ENCODE data around the gene SH3GL3.

GRCh38 chr15:83446417-83446816 lies 724 bp upstream of the SH3GL3 start:
- TF ChIP-seq, protein P1, sequence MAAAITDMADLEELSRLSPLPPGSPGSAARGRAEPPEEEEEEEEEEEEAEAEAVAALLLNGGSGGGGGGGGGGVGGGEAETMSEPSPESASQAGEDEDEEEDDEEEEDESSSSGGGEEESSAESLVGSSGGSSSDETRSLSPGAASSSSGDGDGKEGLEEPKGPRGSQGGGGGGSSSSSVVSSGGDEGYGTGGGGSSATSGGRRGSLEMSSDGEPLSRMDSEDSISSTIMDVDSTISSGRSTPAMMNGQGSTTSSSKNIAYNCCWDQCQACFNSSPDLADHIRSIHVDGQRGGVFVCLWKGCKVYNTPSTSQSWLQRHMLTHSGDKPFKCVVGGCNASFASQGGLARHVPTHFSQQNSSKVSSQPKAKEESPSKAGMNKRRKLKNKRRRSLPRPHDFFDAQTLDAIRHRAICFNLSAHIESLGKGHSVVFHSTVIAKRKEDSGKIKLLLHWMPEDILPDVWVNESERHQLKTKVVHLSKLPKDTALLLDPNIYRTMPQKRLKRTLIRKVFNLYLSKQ (tag by site-specific recombination; IDR thresholded peaks at IDR 0.05; ENCODE audit: borderline replicate concordance), result no peak
- TF ChIP-seq, protein P2, sequence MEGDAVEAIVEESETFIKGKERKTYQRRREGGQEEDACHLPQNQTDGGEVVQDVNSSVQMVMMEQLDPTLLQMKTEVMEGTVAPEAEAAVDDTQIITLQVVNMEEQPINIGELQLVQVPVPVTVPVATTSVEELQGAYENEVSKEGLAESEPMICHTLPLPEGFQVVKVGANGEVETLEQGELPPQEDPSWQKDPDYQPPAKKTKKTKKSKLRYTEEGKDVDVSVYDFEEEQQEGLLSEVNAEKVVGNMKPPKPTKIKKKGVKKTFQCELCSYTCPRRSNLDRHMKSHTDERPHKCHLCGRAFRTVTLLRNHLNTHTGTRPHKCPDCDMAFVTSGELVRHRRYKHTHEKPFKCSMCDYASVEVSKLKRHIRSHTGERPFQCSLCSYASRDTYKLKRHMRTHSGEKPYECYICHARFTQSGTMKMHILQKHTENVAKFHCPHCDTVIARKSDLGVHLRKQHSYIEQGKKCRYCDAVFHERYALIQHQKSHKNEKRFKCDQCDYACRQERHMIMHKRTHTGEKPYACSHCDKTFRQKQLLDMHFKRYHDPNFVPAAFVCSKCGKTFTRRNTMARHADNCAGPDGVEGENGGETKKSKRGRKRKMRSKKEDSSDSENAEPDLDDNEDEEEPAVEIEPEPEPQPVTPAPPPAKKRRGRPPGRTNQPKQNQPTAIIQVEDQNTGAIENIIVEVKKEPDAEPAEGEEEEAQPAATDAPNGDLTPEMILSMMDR (tag by site-specific recombination; IDR thresholded peaks at IDR 0.05), result no peak
- TF ChIP-seq ATF2 (tag by site-specific recombination; IDR thresholded peaks at IDR 0.05; ENCODE audit: low read depth), result no peak
- no peak for TF ChIP-seq ZNF670 (tag by site-specific recombination; IDR thresholded peaks at IDR 0.05; ENCODE audit: low read depth)
- no peak for TF ChIP-seq KLF7 (tag by site-specific recombination; IDR thresholded peaks at IDR 0.05; ENCODE audit: borderline replicate concordance)
- TF ChIP-seq SALL2 (tag by site-specific recombination; IDR thresholded peaks at IDR 0.05; ENCODE audit: borderline replicate concordance), result no peak
- no peak for TF ChIP-seq ZNF350 (tag by site-specific recombination; IDR thresholded peaks at IDR 0.05)
- TF ChIP-seq ELK4 (IDR thresholded peaks at IDR 0.05; ENCODE audit: borderline replicate concordance, low read depth, low read length), result no peak
- TF ChIP-seq SCRT2 (tag by site-specific recombination; IDR thresholded peaks at IDR 0.05), result no peak
- TF ChIP-seq ZNF791 (tag by site-specific recombination; IDR thresholded peaks at IDR 0.05), result no peak
- TF ChIP-seq ZNF837 (tag by site-specific recombination; IDR thresholded peaks at IDR 0.05), result no peak
- TF ChIP-seq, protein P3, sequence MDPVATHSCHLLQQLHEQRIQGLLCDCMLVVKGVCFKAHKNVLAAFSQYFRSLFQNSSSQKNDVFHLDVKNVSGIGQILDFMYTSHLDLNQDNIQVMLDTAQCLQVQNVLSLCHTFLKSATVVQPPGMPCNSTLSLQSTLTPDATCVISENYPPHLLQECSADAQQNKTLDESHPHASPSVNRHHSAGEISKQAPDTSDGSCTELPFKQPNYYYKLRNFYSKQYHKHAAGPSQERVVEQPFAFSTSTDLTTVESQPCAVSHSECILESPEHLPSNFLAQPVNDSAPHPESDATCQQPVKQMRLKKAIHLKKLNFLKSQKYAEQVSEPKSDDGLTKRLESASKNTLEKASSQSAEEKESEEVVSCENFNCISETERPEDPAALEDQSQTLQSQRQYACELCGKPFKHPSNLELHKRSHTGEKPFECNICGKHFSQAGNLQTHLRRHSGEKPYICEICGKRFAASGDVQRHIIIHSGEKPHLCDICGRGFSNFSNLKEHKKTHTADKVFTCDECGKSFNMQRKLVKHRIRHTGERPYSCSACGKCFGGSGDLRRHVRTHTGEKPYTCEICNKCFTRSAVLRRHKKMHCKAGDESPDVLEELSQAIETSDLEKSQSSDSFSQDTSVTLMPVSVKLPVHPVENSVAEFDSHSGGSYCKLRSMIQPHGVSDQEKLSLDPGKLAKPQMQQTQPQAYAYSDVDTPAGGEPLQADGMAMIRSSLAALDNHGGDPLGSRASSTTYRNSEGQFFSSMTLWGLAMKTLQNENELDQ (tag by site-specific recombination; IDR thresholded peaks at IDR 0.05; ENCODE audit: low read depth), result no peak
- TF ChIP-seq ZNF843 (tag by site-specific recombination; IDR thresholded peaks at IDR 0.05), result no peak
